ENCODE measurements around the gene ARMC10.
"Not testable (repeated sequence)": the region's sequence is repeated elsewhere in the genome, so short reads cannot be mapped to it uniquely, and the experiment has no call there.

The ARMC10 gene

DNA sequence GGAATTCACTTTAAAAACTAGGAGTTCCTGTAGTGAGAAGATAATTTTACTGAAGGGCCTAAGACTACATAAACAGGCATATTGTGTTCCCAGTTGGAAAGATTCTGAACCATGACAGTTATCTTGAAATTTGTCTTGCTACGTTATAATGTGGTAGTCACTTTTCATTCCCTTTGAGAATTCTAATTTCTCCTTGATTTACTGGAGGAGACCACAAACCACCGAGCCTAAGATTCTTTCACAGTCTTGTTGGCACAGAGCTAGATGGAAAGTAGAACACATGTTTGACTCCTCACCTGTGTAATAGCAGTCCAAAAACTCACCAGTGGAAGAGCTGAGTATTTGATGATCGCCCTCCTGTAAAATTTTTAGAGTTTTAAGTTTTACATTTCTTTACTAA, 4.9 kb downstream of the ARMC10 start:
- DNase-seq: no peak

DNA sequence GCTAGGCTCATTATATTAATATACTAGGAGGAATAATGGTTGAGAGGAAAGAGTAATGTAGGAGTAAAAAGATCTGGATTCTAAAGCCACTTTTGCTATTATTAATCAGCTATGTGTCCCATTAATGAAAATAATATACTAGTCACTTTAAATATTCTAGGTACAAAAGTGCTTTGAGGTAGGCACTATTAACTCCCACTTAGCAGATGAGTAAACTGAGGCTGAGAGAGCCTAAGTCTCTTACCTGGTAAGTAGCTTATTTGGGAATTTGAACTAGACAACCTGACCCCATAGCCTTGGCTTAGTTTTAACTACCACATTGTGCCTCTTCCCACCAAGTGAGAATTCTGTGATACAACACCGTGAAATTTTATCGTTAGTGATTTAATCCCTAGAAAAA, 6.0 kb downstream of the ARMC10 start:
- DNase-seq: no peak

DNA sequence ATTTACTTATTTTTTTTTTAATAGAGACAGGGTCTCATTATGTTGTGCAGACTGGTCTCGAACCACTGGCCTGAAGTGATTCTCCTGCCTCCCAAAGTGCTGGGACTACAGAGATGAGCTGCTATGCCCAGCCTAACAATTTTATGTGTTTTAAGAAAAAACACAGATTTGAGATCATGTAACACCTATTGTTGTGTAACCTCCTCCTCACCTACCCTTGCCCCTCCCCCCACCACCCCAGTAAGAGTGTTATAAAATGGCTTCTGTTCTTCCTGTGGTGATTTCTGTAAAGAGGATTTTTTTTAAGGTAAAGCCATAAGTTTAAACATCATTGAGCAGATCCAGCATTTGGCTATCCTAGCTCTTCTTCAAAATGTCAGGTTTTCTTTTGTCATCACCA, 7.6 kb downstream of the ARMC10 start:
- no peak for DNase-seq

DNA sequence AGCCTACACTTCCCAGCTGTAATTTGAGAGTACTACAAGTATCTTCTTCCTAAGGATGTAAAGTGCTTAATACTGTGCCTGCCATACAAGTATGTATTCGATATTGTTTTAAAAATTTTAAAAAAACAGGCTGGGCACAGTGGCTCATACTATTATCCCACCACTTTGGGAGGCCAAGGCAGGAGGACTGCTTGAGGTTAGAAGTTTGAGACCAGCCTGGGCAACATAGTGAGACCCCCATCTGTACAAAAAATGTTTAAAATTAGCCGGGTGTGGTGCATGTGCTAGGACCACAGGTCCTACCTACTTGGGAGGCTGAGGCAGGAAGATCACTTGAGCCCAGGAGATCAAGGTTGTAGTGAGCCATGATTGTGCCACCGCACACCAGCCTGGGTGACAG, 8.3 kb downstream of the ARMC10 start:
- no peak for DNase-seq

DNA sequence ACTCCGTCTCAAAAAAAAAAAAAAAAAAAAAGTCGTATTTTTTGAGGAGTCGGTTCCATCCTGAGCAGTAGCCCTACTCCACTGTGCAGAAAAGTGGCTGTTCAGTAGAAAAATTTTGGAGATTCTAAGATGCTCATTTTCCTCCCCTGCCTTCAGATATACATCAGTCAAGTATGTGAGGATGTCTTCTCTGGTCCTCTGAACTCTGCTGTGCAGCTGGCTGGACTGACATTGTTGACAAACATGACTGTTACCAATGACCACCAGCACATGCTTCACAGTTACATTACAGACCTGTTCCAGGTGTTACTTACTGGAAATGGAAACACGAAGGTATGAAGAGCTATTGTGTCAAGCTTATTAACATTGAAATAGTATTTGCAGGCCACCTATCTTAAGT, 17.4 kb downstream of the ARMC10 start:
- DNase-seq: not testable (repeated sequence)

DNA sequence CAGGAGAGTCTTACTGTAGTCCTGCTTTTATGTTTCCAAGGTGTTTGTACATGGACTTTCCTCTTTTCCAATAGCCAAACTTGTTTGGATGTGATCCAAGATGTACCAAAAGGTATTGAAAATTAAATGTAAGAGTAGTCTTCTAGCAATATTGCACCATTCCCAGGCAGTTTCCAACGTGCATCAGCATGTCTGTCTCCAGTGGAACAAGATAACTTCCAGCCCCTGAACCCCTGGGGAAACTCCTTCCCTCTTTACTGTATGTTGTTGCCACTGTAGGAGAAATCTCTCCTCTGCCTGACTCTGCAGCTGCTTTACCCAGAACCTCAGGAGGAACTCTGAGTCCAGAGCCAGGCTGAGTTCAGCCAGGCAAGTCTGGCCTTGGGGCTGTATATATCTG, 18.5 kb downstream of the ARMC10 start:
- DNase-seq: no peak

DNA sequence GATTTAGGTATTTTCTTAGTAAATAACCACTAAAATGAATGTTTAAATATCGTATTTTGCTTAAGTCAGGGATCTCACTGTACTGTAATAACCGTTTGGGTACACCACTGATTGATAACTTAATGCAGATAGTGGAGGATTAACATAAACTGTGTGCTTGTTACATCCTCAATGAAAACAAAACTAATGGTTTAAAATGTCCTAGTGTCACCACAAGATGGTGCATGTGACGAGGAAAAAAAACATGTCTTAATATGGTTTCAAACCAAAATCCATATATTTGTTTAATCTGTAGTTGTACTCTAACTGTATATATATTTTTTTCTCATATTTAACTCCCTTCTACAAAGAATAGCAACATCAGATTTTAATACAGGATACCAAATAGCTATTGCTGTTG, 19.2 kb downstream of the ARMC10 start:
- no peak for DNase-seq

DNA sequence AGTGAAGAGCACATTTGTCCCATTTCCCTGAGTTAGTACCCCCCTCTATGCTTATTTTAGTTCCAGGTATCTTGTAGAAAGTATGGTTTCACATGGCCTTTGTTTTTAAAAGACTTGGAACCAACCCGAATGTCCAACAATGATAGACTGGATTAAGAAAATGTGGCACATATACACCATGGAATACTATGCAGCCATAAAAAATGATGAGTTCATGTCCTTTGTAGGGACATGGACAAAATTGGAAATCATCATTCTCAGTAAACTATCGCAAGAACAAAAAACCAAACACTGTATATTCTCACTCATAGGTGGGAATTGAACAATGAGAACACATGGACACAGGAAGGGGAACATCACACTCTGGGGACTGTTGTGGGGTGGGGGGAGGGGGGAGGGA, 20.6 kb downstream of the ARMC10 start:
- not testable (repeated sequence) for DNase-seq

DNA sequence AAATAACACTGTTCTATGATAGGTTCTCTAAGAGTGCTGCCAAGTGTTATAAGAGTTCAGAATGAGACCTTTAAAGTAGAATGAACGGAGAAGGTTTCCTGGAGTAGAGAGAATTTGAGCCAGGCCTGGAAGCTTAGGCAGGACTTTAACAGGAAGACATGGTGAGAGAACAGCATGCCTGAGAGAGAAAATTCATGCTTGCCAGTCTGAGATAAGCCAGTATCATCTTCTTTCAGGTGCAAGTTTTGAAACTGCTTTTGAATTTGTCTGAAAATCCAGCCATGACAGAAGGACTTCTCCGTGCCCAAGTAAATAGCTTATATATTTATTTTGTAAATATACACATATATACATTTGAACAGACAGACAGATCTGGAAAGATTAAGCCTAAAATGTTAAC, 22.1 kb downstream of the ARMC10 start:
- no peak for DNase-seq

DNA sequence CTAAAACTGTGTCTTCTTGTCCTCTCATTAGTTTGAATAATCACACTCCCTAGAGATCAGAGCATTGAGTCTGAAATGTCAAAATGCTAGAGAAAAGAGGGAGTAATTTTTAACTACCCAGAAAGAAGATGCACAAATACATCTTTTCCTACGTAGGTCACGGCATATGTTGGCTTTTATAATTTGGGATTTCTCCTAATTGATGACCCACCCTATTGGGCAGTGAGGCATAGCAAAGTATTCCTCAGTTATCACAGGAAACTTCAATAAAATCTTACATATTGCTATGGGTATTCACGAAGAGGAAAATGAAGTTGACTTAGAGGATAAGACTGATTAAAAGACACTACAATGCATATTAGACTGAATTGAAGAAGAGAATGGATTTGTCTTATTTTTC, 25.4 kb downstream of the ARMC10 start:
- DNase-seq: no peak

DNA sequence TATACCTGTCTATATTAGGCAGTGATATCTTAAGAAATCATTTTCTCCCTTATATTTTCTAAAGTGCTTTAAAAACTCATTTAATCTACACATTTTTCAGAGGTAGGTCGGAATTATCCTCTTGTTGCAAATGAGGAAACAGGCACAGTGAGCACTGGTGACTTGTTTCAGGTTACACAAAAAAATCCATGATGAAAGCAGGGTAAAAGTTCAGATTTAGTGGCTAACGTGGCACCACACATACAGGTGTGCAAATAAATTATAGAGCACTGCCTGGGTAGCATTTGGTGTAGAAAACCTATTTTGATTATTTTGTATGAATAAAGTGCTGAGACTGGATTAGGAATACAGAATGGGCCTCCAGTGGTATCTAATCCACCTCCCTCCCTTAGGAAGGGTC, 26.6 kb downstream of the ARMC10 start:
- DNase-seq: no peak

DNA sequence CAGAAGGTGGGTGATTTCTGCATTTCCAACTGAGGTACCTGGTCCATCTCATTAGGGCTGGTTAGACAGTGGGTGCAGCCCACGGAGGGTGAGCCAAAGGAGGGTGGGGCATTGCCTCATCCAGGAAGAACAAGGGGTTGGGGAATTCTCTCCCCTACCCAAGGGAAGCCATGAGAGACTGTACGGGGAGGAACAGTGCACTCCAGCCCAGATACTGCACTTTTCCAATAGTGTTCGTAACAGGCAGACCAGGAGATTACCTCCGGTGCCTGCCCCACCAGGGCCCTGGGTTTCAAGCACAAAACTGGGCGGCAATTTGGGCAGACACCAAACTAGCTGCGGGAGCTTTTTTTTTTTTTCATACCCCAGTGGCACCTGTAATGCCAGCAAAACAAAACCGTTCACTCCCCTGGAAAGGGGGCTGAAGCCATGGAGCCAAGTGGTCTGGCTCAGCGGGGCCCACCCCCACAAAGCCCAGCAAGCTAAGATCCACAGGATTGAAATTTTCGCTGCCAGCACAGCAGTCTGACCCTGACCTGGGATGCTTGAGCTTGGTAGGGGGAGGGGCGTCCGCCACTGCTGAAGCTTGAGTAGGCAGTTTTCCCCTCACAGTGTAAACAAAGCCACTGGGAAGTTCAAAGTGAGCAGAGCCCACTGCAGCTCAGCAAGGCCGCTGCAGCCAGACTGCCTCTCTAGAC, 31.2 kb downstream of the ARMC10 start:
- DNase-seq: no peak

DNA sequence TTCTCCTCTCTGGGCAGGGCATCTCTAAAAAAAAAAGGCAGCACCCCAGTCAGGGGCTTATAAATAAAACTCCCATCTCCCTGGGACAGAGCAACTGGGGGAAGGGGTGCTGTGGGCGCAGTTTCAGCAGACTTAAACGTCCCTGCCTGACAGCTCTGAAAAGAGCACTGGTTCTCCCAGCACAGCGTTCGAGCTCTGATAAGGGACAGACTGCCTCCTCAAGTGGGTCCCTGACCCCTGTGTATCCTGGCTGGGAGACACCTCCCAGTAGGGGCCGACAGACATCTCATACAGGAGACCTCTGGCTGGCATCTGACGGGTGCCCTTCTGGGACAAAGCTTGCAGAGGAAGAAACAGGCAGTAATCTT, 31.7 kb downstream of the ARMC10 start:
- DNase-seq: not testable (repeated sequence)

DNA sequence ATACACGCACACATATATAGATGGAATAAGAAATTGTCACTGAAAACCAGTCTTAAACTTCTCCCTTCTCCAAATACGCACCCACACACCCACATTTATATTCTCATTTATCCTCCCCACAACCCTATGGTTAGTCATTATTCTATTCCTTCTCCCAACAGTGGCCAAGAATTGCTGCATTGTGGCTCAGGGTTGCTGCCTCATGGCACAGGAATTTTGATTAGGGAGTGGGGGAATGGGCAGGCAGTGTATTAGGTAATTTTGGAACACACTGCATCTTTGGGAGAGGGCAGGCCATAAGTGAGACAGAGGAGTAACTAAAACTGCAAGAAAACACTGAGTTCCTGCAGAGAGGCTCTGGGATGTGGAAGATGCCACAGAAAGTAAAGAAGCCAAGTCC, 38.2 kb downstream of the ARMC10 start:
- no peak for DNase-seq

DNA sequence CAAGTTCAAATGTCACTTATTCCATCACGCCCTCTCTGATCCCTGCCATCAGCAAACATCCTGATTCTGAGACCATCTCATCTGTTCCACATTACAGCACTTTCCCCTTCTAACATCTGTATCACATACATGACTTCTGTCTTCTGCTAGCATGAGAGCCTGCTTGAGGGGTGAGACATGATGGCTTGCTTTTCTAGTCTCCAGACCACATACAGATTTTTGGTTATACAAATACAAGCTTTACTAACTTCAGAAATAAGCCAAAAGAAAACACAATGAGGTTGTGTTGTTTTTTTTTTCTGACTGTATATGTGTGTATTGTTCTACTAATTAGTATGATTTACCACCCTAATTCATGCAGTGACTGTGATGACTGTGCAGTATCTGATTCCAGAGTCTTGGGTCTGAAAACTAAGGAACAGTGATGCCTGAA, 39.7 kb downstream of the ARMC10 start:
- no peak for DNase-seq

DNA sequence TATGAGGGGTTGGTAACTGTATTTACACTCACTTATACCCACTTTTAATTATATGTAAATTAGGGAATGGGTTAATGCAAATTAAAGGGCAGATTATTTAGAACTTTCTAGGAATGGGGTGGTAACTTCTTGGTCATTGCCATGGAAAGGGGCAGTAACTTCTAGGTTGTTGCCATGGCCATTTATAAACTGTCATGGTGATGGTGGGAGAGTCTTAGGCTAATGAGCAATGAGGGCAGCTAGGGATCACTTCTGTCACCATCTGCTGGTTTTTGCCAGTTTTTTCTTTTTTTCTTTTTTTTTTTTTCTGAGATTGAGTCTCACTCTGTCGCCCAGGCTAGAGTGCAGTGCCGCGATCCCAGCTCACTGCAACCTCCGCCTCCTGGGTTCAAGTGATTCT, 40.8 kb downstream of the ARMC10 start:
- DNase-seq: no peak

DNA sequence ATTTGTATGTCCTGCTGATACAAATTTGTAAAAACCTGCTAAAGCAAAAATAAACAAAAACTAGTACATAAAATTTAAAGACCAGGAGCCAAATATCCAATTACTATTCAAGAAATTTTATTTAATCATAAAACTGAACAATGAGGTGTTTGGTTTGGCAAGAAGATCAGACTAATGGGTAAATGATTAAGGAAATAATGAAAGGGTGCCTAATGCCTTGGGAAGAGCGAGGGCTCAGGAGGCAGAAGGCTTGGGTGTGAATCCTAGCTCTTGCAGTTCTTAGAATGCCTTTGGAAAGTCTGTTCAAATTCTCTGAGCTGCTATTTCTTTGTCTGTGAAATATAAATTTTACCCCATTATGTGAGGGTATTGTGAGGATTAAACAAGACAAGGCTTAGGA, 41.6 kb downstream of the ARMC10 start:
- DNase-seq: no peak

DNA sequence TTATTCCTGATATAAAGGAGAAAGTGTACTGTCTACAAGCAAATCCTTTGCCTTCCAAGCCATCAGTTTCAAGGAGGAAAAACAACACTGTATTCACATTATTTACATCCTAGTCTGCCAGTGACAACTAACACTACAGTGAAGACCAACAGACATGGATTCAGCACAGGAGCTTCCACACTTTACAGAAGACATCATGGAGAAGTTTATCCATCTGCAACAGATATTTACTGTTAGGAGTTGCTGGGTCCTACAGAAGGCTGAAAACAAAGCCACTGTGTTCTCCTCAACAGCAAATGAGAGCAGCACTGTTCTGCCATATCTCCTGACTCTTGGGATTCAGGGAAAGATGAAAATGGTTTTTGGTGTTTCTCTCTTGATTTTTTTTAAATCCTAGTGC, 42.1 kb downstream of the ARMC10 start:
- DNase-seq: no peak

DNA sequence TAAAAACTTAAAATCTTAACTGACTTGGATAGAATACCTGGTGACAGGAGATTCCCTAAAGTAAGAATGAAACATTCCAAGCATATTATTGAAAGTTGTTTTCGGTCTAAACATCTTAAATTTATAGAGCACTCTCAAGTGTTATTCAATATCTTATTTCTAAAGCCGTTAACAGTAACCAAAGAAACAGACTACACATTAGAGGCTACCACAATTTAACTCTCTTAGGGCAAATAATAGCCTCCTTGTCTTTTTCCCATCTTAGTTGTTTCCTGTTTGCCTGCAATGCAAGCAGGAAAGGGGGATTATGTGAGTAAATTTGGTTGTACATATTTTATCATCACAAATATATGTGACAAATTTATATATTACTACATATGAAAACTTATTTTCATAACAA, 42.5 kb downstream of the ARMC10 start:
- no peak for DNase-seq

DNA sequence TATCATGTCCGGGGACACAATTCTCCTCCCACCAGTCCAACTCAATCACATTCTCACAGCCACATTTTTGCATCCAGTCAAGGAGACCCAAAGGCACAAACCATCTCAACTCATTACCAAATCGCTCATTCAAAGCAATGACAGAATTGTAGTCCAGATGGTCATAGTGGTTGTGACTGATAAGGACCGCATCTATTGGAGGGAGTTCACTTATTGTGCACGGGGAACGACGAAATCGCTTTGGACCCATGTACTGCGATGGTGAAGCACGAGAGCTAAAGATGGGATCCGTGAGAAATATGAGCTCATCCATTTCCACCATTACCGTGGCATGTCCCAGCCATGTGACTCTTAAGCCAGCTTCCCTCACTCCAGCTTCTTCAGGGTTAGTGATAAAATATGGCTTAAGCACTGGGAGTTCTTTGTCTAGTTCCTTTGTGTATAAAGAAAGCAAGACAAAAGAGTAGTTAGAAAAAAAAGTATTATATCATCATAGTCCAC, 44.9 kb downstream of the ARMC10 start:
- no peak for DNase-seq

DNA sequence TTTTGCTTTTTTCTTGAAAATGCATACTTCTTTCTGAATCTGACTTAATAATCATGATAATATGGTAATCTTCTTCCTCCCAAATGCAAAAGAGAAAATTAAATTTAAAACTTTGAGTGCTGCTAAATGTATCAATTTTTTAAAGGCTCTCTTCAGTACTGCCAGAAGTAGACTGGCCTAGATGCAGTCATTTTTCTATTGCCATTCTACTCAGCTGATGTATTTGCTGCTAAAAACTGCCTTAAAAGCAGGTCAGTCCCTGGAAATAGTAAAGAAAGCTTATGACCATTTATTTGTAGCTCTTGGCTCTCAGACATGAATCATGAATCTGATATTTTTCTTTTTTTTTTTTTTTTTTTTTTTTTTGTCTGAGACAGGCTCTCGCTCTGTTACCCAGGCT, 45.4 kb downstream of the ARMC10 start:
- DNase-seq: no peak

DNA sequence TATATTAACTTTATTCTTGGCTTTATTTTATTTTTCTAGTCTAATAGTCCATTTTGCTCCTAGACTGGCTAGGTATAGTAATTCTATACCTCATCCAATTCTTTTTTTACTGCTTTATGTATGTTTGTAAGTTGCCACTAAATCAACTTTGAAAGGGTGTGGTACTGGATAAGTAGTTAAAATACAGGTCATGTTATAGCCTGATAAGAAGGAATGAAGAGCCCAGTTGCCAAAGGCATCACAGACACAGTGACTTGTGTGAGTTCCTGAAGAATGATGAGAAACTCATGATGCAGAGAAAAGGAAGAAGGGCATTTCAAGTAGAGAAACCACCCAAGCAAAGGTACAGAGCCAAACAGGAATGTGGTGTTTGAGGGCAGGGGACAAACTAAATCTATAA, 46.7 kb downstream of the ARMC10 start:
- DNase-seq: no peak

DNA sequence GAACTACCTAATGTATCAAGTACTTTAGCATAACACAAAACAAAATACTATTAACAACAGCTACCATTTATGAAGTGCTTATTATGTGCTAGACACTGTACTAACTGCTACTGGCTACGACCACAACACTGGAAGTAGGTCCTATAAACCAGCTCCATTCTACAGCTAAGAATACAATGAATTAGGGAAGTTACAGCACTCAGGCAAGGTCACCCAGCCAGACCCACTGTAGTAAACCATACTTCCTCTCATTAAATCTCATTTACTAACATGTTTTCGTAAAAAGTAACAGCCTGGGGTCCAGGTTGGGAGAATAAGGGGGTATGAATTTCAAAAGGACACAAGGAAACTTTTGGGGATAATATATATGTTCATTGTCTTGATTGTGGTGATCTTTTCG, 48.6 kb downstream of the ARMC10 start:
- no peak for DNase-seq

DNA sequence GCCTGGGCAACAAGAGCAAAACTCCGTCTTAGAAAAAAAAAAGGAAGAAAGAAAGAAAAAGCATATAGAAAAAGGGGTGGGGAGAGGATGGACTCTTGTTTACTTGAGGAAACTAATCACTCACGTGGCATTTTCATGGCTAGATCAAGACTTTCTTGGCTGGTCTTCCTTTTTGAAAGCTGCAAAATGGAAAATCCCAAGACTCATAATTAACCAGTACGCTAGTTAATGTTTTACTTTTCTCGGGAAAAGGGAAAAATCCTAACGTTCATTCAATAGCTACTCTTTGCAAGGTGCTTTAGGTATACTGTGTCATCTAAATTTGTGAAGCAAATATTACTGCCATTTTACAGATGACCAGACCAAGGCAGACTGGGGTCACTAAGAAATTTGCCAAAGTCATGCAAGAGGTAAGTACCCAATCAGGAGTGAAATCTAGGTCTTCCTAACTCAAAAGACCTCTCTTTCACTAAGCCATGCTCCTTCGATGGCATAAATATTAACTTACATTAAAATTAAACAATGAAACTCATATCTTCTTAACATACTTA, 49.6 kb downstream of the ARMC10 start:
- no peak for DNase-seq

DNA sequence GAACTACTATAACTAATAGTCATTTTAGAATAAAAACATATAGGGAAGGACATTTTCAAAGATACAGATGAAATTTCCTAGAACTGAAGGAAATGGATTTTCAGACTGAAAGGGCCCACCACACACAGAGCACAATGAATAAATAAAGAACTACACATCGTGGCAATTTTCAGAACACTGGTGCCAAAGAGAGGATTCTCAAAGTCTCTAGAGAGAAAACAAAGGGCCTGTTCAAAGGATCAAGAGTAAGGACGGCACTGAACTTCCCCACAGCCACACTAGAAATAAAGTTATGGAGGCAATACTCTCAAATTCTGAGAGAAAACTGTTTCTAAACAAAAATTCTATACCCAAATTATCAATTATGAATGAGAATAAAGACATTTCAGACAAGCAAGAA, 52.1 kb downstream of the ARMC10 start:
- DNase-seq: no peak
